Erythroblast (primary cell): Measurements from ENCODE around the gene ARMC9.
"Not testable (repeated sequence)": the region's sequence is repeated elsewhere in the genome, so short reads cannot be mapped to it uniquely, and the experiment has no call there.

Experiments
- DNase-seq, 2 experiments: peaks; one replicate each; lab custom pipeline; 2025; lab: John Stamatoyannopoulos, UW
- GATA1 ChIP-seq: IDR thresholded peaks from 2 replicates; pipeline ENCODE4 v1.6.1; 2011; ENCODE audit warnings: low read depth, mild to moderate bottlenecking, control low read depth, low read length, moderate library complexity
- POLR2A ChIP-seq: IDR thresholded peaks from 2 replicates; pipeline ENCODE4 v1.6.1; 2011; ENCODE audit warnings: mild to moderate bottlenecking, low read length

Gene ARMC9

GRCh38 chr2:231397011-231397927, 198.8 kb downstream of the ARMC9 start:
- DNase-seq: no peak
- no peak for TF ChIP-seq GATA1
- no peak for TF ChIP-seq POLR2A

- no peak for DNase-seq
- no peak for TF ChIP-seq GATA1
Observed at GRCh38 chr2:231397928-231398294, 199.5 kb downstream of the ARMC9 start.

GRCh38 chr2:231398585-231398984, 200.2 kb downstream of the ARMC9 start:
- TF ChIP-seq POLR2A: no peak
- TF ChIP-seq GATA1: no peak
- no peak for DNase-seq

- TF ChIP-seq POLR2A: no peak
- no peak for TF ChIP-seq GATA1
- DNase-seq: no peak
Observed at GRCh38 chr2:231399046-231399852, 200.8 kb downstream of the ARMC9 start.

- DNase-seq: peak; percentile 45 to 59
- no peak for TF ChIP-seq GATA1
Observed at GRCh38 chr2:231399853-231400680, 201.6 kb downstream of the ARMC9 start.

- DNase-seq: peak; percentile 45 to 79
Observed at GRCh38 chr2:231400681-231401080, 202.2 kb downstream of the ARMC9 start.

GRCh38 chr2:231401101-231401500, 202.7 kb downstream of the ARMC9 start:
- DNase-seq: not testable (repeated sequence)

GRCh38 chr2:231403421-231404182, 205.2 kb downstream of the ARMC9 start:
- DNase-seq: not testable (repeated sequence)

GRCh38 chr2:231404183-231404578, 205.8 kb downstream of the ARMC9 start:
- DNase-seq: not testable (repeated sequence)

- DNase-seq: not testable (repeated sequence)
Observed at GRCh38 chr2:231405601-231406367, 207.4 kb downstream of the ARMC9 start.

GRCh38 chr2:231407686-231408085, 209.3 kb downstream of the ARMC9 start:
- DNase-seq: not testable (repeated sequence)

- DNase-seq: peak; percentile 24 to 57
Observed at GRCh38 chr2:231408304-231408703, 209.9 kb downstream of the ARMC9 start.

- DNase-seq: no peak
- no peak for TF ChIP-seq GATA1
- TF ChIP-seq POLR2A: no peak
Observed at GRCh38 chr2:231409776-231410175, 211.3 kb downstream of the ARMC9 start.
